ENCODE measurements around the gene MLN.

Gene MLN
- total RNA-seq: 0 reads per million in 2 donors

GRCh38 chr6:33803571-33804053 lies at the start of gene MLN:
MLN (minus strand) TSS chr6:33804003; CDS start chr6:33801163, 2,840 bp downstream.
- DNase-seq: no peak

GRCh38 chr6:33853026-33853425 lies 49.2 kb upstream of the MLN start:
- no peak for DNase-seq

GRCh38 chr6:33851959-33852358 lies 48.2 kb upstream of the MLN start:
- DNase-seq: peak in 1 of 5 experiments; percentile 38

- DNase-seq: no peak
Observed at GRCh38 chr6:33850869-33851541, 47.2 kb upstream of the MLN start.

- no peak for DNase-seq
Observed at GRCh38 chr6:33850296-33850695, 46.5 kb upstream of the MLN start.

- no peak for DNase-seq
Observed at GRCh38 chr6:33849500-33850075, 45.8 kb upstream of the MLN start.

GRCh38 chr6:33848484-33848883 lies 44.7 kb upstream of the MLN start:
- DNase-seq: no peak

GRCh38 chr6:33847867-33848266 lies 44.1 kb upstream of the MLN start:
- no peak for DNase-seq

GRCh38 chr6:33847078-33847477 lies 43.3 kb upstream of the MLN start:
- no peak for DNase-seq

- DNase-seq: no peak
Observed at GRCh38 chr6:33846226-33846625, 42.4 kb upstream of the MLN start.

GRCh38 chr6:33845031-33845745 lies 41.4 kb upstream of the MLN start:
- DNase-seq: no peak

- no peak for DNase-seq
Observed at GRCh38 chr6:33843131-33844121, 39.6 kb upstream of the MLN start.

- DNase-seq: no peak
Observed at GRCh38 chr6:33841868-33842267, 38.1 kb upstream of the MLN start.

- no peak for DNase-seq
Observed at GRCh38 chr6:33841070-33841469, 37.3 kb upstream of the MLN start.

- peak in 2 of 5 experiments; percentile 8 to 91 for DNase-seq
Observed at GRCh38 chr6:33840048-33840926, 36.5 kb upstream of the MLN start.

- DNase-seq: no peak
Observed at GRCh38 chr6:33839399-33840047, 35.7 kb upstream of the MLN start.

GRCh38 chr6:33838983-33839382 lies 35.2 kb upstream of the MLN start:
- DNase-seq: no peak

- no peak for DNase-seq
Observed at GRCh38 chr6:33837971-33838665, 34.3 kb upstream of the MLN start.

- DNase-seq: no peak
Observed at GRCh38 chr6:33836806-33837469, 33.1 kb upstream of the MLN start.

All from T-helper 2 cell (primary cell).